ENCODE measurements around the gene NUDT14.

The NUDT14 gene

GRCh38 chr14:105207996-105208737 lies 27.1 kb upstream of the NUDT14 start:
- no peak overlapping the region for H3K27ac Mint-ChIP-seq
- DNase-seq (ENCODE audit: low spot score in 2 of 2): no peak
- peaks cover 5% of the 10 kb centered on the region for H3K4me1 Mint-ChIP-seq
- peaks cover 8% of the 10 kb centered on the region for H3K36me3 Mint-ChIP-seq
- H3K27me3 Mint-ChIP-seq: peaks cover 9% of the 10 kb centered on the region
- H3K9me3 Mint-ChIP-seq: no peaks in the 10 kb centered on the region
- no peak overlapping the region for H3K4me3 Mint-ChIP-seq
- no peak for ATAC-seq (ENCODE audit: low read depth)

- Mint-ChIP-seq H3K4me1 (peaks cover 5% of the 10 kb centered on the region), H3K27ac (no peak overlapping the region), H3K4me3 (no peak overlapping the region), H3K27me3 (peaks cover 9% of the 10 kb centered on the region), H3K9me3 (no peaks in the 10 kb centered on the region), H3K36me3 (peaks cover 6% of the 10 kb centered on the region)
- DNase-seq (ENCODE audit: low spot score in 2 of 2): no peak
- ATAC-seq (ENCODE audit: low read depth): no peak
Observed at GRCh38 chr14:105207460-105207901, 26.4 kb upstream of the NUDT14 start.

GRCh38 chr14:105206873-105207272 lies 25.8 kb upstream of the NUDT14 start:
- Mint-ChIP-seq H3K4me1 (peaks cover 7% of the 10 kb centered on the region), H3K4me3 (no peak overlapping the region), H3K27me3 (peaks cover 9% of the 10 kb centered on the region), H3K27ac (no peak overlapping the region), H3K36me3 (peaks cover 3% of the 10 kb centered on the region), H3K9me3 (no peaks in the 10 kb centered on the region)
- no peak for DNase-seq (ENCODE audit: low spot score in 2 of 2)
- no peak for ATAC-seq (ENCODE audit: low read depth)

GRCh38 chr14:105205673-105206208 lies 24.6 kb upstream of the NUDT14 start:
- no peak overlapping the region for H3K4me3 Mint-ChIP-seq
- no peak for ATAC-seq (ENCODE audit: low read depth)
- H3K9me3 Mint-ChIP-seq: no peaks in the 10 kb centered on the region
- no peak overlapping the region for H3K27ac Mint-ChIP-seq
- no peak for DNase-seq (ENCODE audit: low spot score in 2 of 2)
- peaks cover 3% of the 10 kb centered on the region for H3K36me3 Mint-ChIP-seq
- H3K27me3 Mint-ChIP-seq: peaks cover 11% of the 10 kb centered on the region
- peaks cover 11% of the 10 kb centered on the region for H3K4me1 Mint-ChIP-seq

- no peak overlapping the region for H3K27ac Mint-ChIP-seq
- no peak for DNase-seq (ENCODE audit: low spot score in 2 of 2)
- H3K4me1 Mint-ChIP-seq: peaks cover 11% of the 10 kb centered on the region
- H3K36me3 Mint-ChIP-seq: peaks cover under 1% of the 10 kb centered on the region
- H3K27me3 Mint-ChIP-seq: peaks cover 16% of the 10 kb centered on the region
- H3K9me3 Mint-ChIP-seq: no peaks in the 10 kb centered on the region
- H3K4me3 Mint-ChIP-seq: no peak overlapping the region
- no peak for ATAC-seq (ENCODE audit: low read depth)
Observed at GRCh38 chr14:105204931-105205672, 24.0 kb upstream of the NUDT14 start.

GRCh38 chr14:105204206-105204930 lies 23.3 kb upstream of the NUDT14 start:
- no peak for DNase-seq (ENCODE audit: low spot score in 2 of 2)
- Mint-ChIP-seq H3K9me3 (no peaks in the 10 kb centered on the region), H3K4me3 (no peak overlapping the region), H3K27me3 (peaks cover 21% of the 10 kb centered on the region), H3K27ac (no peak overlapping the region), H3K4me1 (peaks cover 13% of the 10 kb centered on the region), H3K36me3 (no peaks in the 10 kb centered on the region)
- peak; percentile 44 for ATAC-seq (ENCODE audit: low read depth)

GRCh38 chr14:105203701-105204100 lies 22.6 kb upstream of the NUDT14 start:
- no peak overlapping the region for H3K4me3 Mint-ChIP-seq
- H3K4me1 Mint-ChIP-seq: peaks cover 15% of the 10 kb centered on the region
- no peak for ATAC-seq (ENCODE audit: low read depth)
- H3K36me3 Mint-ChIP-seq: no peaks in the 10 kb centered on the region
- peak in 1 of 2 donors; percentile 22 for DNase-seq (ENCODE audit: low spot score in 2 of 2)
- H3K27me3 Mint-ChIP-seq: peaks cover 26% of the 10 kb centered on the region
- H3K9me3 Mint-ChIP-seq: no peaks in the 10 kb centered on the region
- H3K27ac Mint-ChIP-seq: no peak overlapping the region

- peak; percentile 42 for ATAC-seq (ENCODE audit: low read depth)
- H3K4me3 Mint-ChIP-seq: no peak overlapping the region
Observed at GRCh38 chr14:105203057-105203531, 22.0 kb upstream of the NUDT14 start.

GRCh38 chr14:105201925-105202513 lies 20.9 kb upstream of the NUDT14 start:
- no peak overlapping the region for H3K4me3 Mint-ChIP-seq
- peak in 1 of 2 donors; percentile 43 for DNase-seq (ENCODE audit: low spot score in 2 of 2)
- ATAC-seq (ENCODE audit: low read depth): peak; percentile 23
- H3K4me1 Mint-ChIP-seq: peaks cover 15% of the 10 kb centered on the region
- H3K27ac Mint-ChIP-seq: no peak overlapping the region
- no peaks in the 10 kb centered on the region for H3K36me3 Mint-ChIP-seq
- no peaks in the 10 kb centered on the region for H3K9me3 Mint-ChIP-seq
- H3K27me3 Mint-ChIP-seq: peaks cover 30% of the 10 kb centered on the region

More at GRCh38 chr14:105203057-105203531, 22.0 kb upstream of the NUDT14 start:
- Mint-ChIP-seq H3K27ac (no peak overlapping the region), H3K27me3 (peaks cover 29% of the 10 kb centered on the region), H3K9me3 (no peaks in the 10 kb centered on the region), H3K4me1 (peaks cover 15% of the 10 kb centered on the region), H3K36me3 (no peaks in the 10 kb centered on the region)
- DNase-seq (ENCODE audit: low spot score in 2 of 2): peak; percentile 67 to 78

GRCh38 chr14:105201156-105201924 lies 20.2 kb upstream of the NUDT14 start:
- H3K4me1 Mint-ChIP-seq: peaks cover 15% of the 10 kb centered on the region
- no peak for DNase-seq (ENCODE audit: low spot score in 2 of 2)
- H3K36me3 Mint-ChIP-seq: no peaks in the 10 kb centered on the region
- H3K9me3 Mint-ChIP-seq: no peaks in the 10 kb centered on the region
- no peak overlapping the region for H3K4me3 Mint-ChIP-seq
- H3K27me3 Mint-ChIP-seq: peaks cover 26% of the 10 kb centered on the region
- peak; percentile 5 for ATAC-seq (ENCODE audit: low read depth)
- no peak overlapping the region for H3K27ac Mint-ChIP-seq

GRCh38 chr14:105200641-105201040 lies 19.5 kb upstream of the NUDT14 start:
- no peak overlapping the region for H3K4me3 Mint-ChIP-seq
- no peaks in the 10 kb centered on the region for H3K36me3 Mint-ChIP-seq
- peaks cover 27% of the 10 kb centered on the region for H3K27me3 Mint-ChIP-seq
- H3K4me1 Mint-ChIP-seq: peaks cover 16% of the 10 kb centered on the region
- H3K9me3 Mint-ChIP-seq: no peaks in the 10 kb centered on the region
- H3K27ac Mint-ChIP-seq: no peak overlapping the region
- DNase-seq (ENCODE audit: low spot score in 2 of 2) (no peak), ATAC-seq (ENCODE audit: low read depth) (no peak)

GRCh38 chr14:105200074-105200473 lies 19.0 kb upstream of the NUDT14 start:
- Mint-ChIP-seq H3K27ac (no peak overlapping the region), H3K4me3 (no peak overlapping the region), H3K27me3 (peaks cover 31% of the 10 kb centered on the region), H3K36me3 (no peaks in the 10 kb centered on the region), H3K9me3 (no peaks in the 10 kb centered on the region), H3K4me1 (peaks cover 19% of the 10 kb centered on the region)
- DNase-seq (ENCODE audit: low spot score in 2 of 2) (no peak), ATAC-seq (ENCODE audit: low read depth) (no peak)

- peaks cover 32% of the 10 kb centered on the region for H3K27me3 Mint-ChIP-seq
- no peak overlapping the region for H3K4me3 Mint-ChIP-seq
- no peak for ATAC-seq (ENCODE audit: low read depth)
Observed at GRCh38 chr14:105199093-105199492, 18.0 kb upstream of the NUDT14 start.

More at GRCh38 chr14:105199093-105199492, 18.0 kb upstream of the NUDT14 start:
- Mint-ChIP-seq H3K4me1 (peaks cover 20% of the 10 kb centered on the region), H3K36me3 (no peaks in the 10 kb centered on the region), H3K27ac (peak overlapping the region; percentile 58), H3K9me3 (no peaks in the 10 kb centered on the region)
- peak in 1 of 2 donors; percentile 24 for DNase-seq (ENCODE audit: low spot score in 2 of 2)
